Loucy (cell line): ENCODE data around the gene FAT1.

ENCODE experiments used
- H2AFZ ChIP-seq: fragments of 200-600 bp; sonication (generic); 2 replicates; pipeline ENCODE4 v1.6.0; 2016; ENCODE audit warnings: antibody characterized with exemption, mild to moderate bottlenecking, low read length, moderate library complexity
- H3F3A ChIP-seq: fragments of 200-600 bp; 2 replicates; pipeline ENCODE4 v1.6.0; 2016; ENCODE audit warnings: antibody characterized with exemption, low read depth, mild to moderate bottlenecking
- H3K27me3 ChIP-seq: fragments of 200-600 bp; sonication (generic); 2 replicates; pipeline ENCODE4 v1.6.1; 2014; ENCODE audit warnings: low read length, mild to moderate bottlenecking; ENCODE audit not compliant: insufficient read depth, poor library complexity, severe bottlenecking
- H3K36me3 ChIP-seq: fragments of 200-600 bp; sonication (generic); 2 replicates; pipeline ENCODE4 v1.6.1; 2016; ENCODE audit warnings: low read length; ENCODE audit not compliant: insufficient read depth
- H3K4me1 ChIP-seq: fragments of 200-600 bp; sonication (generic); 2 replicates; pipeline ENCODE4 v1.5.1; 2014; ENCODE audit warnings: low read length, mild to moderate bottlenecking; ENCODE audit not compliant: insufficient read depth, poor library complexity, severe bottlenecking
- H3K4me2 ChIP-seq: fragments of 200-600 bp; sonication (generic); 2 replicates; pipeline ENCODE4 v1.6.0; 2014; ENCODE audit warnings: antibody characterized with exemption, low read length, low read depth, mild to moderate bottlenecking; ENCODE audit not compliant: poor library complexity, severe bottlenecking
- H3K4me3 ChIP-seq: fragments of 200-600 bp; sonication (generic); 2 replicates; pipeline ENCODE4 v1.5.1; 2014; ENCODE audit warnings: low read length, mild to moderate bottlenecking, mixed read lengths; ENCODE audit not compliant: poor library complexity, severe bottlenecking
- H3K79me2 ChIP-seq: fragments of 200-600 bp; sonication (generic); 2 replicates; pipeline ENCODE4 v1.6.1; 2014; ENCODE audit warnings: low read length; ENCODE audit not compliant: insufficient read depth
- H3K9ac ChIP-seq: fragments of 200-600 bp; sonication (generic); 2 replicates; pipeline ENCODE4 v1.6.0; 2014; ENCODE audit warnings: mild to moderate bottlenecking, low read depth, low read length, moderate library complexity; ENCODE audit not compliant: poor library complexity, severe bottlenecking
- H3K9me2 ChIP-seq: fragments of 200-600 bp; sonication (generic); replicated peaks from 2 replicates; pipeline ENCODE4 v1.6.1; 2016; ENCODE audit warnings: low read depth, low read length, mixed read lengths
- H3K9me3 ChIP-seq: fragments of 200-600 bp; sonication (generic); 2 replicates; pipeline ENCODE4 v1.6.1; 2014; ENCODE audit warnings: mild to moderate bottlenecking, antibody characterized with exemption, low read length, low read depth; ENCODE audit not compliant: insufficient read depth
- H4K20me1 ChIP-seq: fragments of 200-600 bp; sonication (generic); 2 replicates; pipeline ENCODE4 v1.6.0; 2014; ENCODE audit warnings: antibody characterized with exemption, low read length, mild to moderate bottlenecking; ENCODE audit not compliant: insufficient read depth, poor library complexity, severe bottlenecking
- CTCF ChIP-seq: fragments of 200-600 bp; sonication (generic); conservative IDR thresholded peaks from 2 replicates; pipeline ENCODE4 v1.5.1; 2014; ENCODE audit warnings: mild to moderate bottlenecking, antibody characterized with exemption, low read length
- EZH2phosphoT487 ChIP-seq: fragments of 200-600 bp; IDR thresholded peaks from 2 replicates; pipeline ENCODE4 v1.6.1; 2018; ENCODE audit warnings: antibody characterized with exemption, mild to moderate bottlenecking, moderate library complexity, borderline replicate concordance

FAT1 gene

GRCh38 chr4:186569533-186570192 lies 154.0 kb downstream of the FAT1 start:
- H3K9me2 ChIP-seq: no peaks in the 10 kb centered on the region
- no peaks in the 10 kb centered on the region for H3K36me3 ChIP-seq
- H3K79me2 ChIP-seq: no peaks in the 10 kb centered on the region
- H3F3A ChIP-seq: no peaks in the 10 kb centered on the region
- H4K20me1 ChIP-seq: no peaks in the 10 kb centered on the region
- no peak overlapping the region for H2AFZ ChIP-seq
- no peak overlapping the region for H3K4me2 ChIP-seq
- no peak for TF ChIP-seq EZH2phosphoT487
- no peak for TF ChIP-seq CTCF
- no peaks in the 10 kb centered on the region for H3K27me3 ChIP-seq
- no peak overlapping the region for H3K9ac ChIP-seq
- H3K4me1 ChIP-seq: no peaks in the 10 kb centered on the region
- H3K9me3 ChIP-seq: no peaks in the 10 kb centered on the region
- H3K4me3 ChIP-seq: no peak overlapping the region

GRCh38 chr4:186566068-186566467 lies 157.6 kb downstream of the FAT1 start:
- Histone ChIP-seq H3K4me3 (no peak overlapping the region), H3K79me2 (no peaks in the 10 kb centered on the region), H3F3A (no peaks in the 10 kb centered on the region), H3K9me2 (no peaks in the 10 kb centered on the region), H3K9ac (no peak overlapping the region), H3K4me2 (no peak overlapping the region), H3K9me3 (no peaks in the 10 kb centered on the region), H4K20me1 (no peaks in the 10 kb centered on the region), H3K36me3 (no peaks in the 10 kb centered on the region), H3K27me3 (no peaks in the 10 kb centered on the region), H2AFZ (no peak overlapping the region), H3K4me1 (no peaks in the 10 kb centered on the region)
- TF ChIP-seq EZH2phosphoT487: no peak
- TF ChIP-seq CTCF: no peak

- H3F3A ChIP-seq: no peaks in the 10 kb centered on the region
- no peaks in the 10 kb centered on the region for H3K36me3 ChIP-seq
- H3K27me3 ChIP-seq: no peaks in the 10 kb centered on the region
- TF ChIP-seq CTCF: no peak
- TF ChIP-seq EZH2phosphoT487: no peak
- no peaks in the 10 kb centered on the region for H3K4me1 ChIP-seq
- no peaks in the 10 kb centered on the region for H3K9me3 ChIP-seq
- no peaks in the 10 kb centered on the region for H3K79me2 ChIP-seq
- no peak overlapping the region for H3K4me3 ChIP-seq
- no peaks in the 10 kb centered on the region for H3K9me2 ChIP-seq
- H4K20me1 ChIP-seq: no peaks in the 10 kb centered on the region
- no peak overlapping the region for H3K9ac ChIP-seq
- H3K4me2 ChIP-seq: no peak overlapping the region
- no peak overlapping the region for H2AFZ ChIP-seq
Measured at GRCh38 chr4:186563761-186564160, 159.9 kb downstream of the FAT1 start.
